DMS153 treated with DMSO at 0.1 percent for 48 hours (cell line): ENCODE data around the gene ADAM19.

Source experiments
- DNase-seq: peaks from one replicate; lab custom pipeline; 2025; ENCODE audit not compliant: unreplicated experiment; lab: John Stamatoyannopoulos, UW

ADAM19 gene

GRCh38 chr5:157563929-157564716 lies 11.5 kb downstream of the ADAM19 start:
- no peak for DNase-seq

DNA sequence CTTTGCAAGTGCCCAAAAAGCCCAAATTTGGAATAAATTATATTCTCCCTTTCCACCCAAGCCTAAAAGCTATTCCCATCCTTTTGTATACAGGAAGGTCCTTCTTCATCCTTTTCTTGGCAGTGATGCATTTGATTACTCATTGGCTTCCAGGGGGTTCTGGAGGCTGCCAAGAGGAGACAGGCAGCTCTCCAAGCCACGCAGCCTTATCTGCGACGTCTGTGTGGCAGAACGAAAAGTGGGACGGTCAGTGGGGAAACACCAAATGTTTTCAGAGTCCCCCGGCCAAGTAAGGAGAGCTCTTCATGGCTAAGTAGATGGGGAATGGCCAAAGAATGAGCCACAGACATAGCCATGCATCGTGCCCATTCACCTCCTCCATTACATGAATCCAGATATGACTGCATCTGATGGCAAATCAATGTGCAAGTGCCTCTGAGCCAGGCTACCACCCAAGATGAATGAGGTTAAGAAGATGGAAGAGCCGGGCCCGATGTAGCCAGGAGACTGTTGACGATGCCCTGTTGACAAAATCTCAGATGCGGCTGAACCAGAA lies 12.1 kb downstream of the ADAM19 start:
- no peak for DNase-seq

GRCh38 chr5:157562111-157562581 lies 13.4 kb downstream of the ADAM19 start:
- no peak for DNase-seq

- no peak for DNase-seq
These were observed 14.5 kb downstream of the ADAM19 start for GRCh38 chr5:157561110-157561509.

DNA sequence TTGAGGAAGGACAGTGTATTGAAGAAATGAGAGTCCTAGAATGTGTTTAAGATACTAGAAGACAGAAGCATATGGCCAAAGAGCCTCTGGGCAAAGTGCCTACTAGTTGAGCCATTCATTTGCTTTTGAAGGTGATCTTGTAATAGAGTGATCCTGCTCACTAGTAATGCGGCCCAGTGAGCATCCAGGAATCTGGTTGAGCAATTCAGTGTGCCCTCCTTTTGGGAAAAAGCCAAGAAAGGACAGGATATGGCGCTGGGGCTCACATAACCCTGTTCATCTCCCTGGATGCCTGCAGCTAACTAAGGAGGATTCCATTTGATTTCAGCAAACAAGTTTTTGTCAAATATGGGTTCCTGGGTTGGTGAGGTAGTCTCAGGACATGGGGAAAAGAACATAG lies 16.3 kb downstream of the ADAM19 start:
- DNase-seq, result no peak

DNA sequence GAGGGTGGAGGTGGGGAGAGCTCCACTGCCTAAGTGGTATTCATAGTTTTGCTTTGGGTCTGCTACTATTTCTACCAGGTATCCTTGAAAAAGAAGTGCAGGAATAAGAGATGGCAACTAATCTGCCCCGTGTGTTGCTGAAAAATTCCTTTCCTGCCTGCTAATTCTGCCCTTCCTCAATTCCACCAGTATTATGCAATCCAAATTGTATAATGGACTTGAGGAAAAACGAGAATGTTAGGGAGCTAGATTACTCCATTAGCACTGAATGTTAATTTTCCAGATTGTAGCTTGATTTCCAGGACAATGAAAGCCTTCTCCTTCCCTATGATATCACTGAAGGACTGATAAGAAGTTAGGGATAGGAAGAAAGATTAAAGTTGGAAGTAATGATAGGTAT lies 16.9 kb downstream of the ADAM19 start:
- DNase-seq, result no peak

GRCh38 chr5:157558041-157558595 lies 17.5 kb downstream of the ADAM19 start:
- no peak for DNase-seq

GRCh38 chr5:157556615-157557418 lies 18.8 kb downstream of the ADAM19 start:
- DNase-seq, result no peak

DNA sequence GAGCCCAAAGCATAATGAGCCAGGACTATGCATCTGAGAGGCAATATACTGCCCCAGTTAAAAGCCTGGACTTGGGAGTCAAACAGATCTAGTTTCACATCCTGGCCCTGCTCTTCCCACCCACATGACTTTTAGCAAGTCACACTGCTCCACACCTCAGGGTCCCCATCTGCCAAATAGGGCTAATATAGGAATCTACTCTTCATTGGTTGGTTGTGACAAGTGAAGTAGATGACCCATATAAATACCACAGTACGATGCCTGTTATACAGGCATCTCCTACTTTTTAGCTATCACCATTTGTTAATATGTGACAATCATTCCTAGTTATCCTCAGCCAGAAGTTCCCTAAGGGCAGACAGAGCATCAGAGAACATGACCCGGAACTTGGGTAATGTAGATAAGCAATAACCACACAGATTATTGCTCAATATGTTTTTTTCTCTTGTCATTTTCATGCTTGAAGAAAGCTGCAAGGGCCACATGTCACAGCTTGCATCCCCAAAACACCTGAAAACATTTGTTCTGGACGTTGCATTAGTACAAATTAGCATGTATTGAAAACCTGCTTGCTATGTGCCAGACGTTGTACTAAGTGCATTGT lies 20.4 kb downstream of the ADAM19 start:
- no peak for DNase-seq

DNA sequence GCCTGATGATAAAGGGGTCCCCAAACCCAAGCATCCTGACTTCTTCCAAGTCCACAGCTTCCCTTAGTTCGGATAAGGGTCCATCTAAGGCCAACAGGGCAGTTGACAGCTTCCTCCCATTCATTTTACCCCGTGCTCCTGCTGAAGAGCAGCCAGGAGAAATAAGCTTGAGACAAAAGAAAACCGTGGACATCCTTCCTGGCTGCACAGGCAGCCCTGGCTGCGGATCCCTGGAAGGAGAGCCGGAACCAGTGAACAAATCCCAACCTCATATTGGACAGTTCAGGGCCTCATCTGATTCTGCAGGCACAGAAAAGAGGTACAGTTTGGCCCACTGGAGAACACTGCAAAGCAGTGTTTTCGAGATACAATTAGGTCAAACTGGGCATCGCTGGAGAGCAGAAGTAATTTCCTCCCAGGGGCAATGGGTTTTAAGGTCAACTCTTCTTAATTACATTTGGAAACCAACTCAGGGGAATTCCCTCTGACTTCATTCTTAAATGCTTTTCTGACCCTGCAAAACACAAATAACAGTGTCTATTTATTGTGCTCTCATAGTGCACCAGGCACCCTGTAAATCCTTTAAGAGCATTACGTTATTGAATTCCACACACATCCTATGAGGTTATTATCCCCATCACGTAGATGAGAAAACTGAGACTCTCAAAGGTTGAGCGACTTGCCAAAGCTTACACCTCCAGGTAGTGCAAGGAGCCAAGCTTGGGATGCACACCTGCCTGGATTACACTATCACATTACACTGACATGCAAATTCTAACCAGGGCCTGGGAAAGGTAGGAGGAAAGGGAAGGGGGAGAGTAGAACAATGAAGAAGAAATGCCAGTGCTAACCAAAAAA lies 21.2 kb downstream of the ADAM19 start:
- no peak for DNase-seq

- DNase-seq, result no peak
These were observed 22.9 kb downstream of the ADAM19 start for GRCh38 chr5:157552650-157553049.

GRCh38 chr5:157550663-157551062 lies 24.9 kb downstream of the ADAM19 start:
- no peak for DNase-seq

- DNase-seq, result no peak
These were observed 25.5 kb downstream of the ADAM19 start for GRCh38 chr5:157549954-157550549.

DNA sequence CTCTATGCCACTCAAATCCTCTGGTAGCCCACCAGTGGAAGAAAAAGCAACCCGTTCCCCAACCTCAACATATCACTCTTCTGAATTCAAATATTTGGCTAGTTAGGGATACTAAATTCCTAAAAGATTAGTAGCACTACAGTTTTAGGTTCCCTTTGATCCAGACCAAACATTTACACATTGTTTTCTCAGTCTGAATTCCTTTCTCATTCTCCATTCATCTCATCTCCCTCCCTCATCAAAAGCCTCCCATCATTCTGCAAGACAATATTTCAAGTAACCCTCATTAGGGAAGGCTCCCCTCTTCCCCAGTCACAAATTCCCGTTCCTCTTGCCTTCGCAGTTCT lies 26.3 kb downstream of the ADAM19 start:
- no peak for DNase-seq

GRCh38 chr5:157548513-157549282 lies 26.9 kb downstream of the ADAM19 start:
- no peak for DNase-seq

DNA sequence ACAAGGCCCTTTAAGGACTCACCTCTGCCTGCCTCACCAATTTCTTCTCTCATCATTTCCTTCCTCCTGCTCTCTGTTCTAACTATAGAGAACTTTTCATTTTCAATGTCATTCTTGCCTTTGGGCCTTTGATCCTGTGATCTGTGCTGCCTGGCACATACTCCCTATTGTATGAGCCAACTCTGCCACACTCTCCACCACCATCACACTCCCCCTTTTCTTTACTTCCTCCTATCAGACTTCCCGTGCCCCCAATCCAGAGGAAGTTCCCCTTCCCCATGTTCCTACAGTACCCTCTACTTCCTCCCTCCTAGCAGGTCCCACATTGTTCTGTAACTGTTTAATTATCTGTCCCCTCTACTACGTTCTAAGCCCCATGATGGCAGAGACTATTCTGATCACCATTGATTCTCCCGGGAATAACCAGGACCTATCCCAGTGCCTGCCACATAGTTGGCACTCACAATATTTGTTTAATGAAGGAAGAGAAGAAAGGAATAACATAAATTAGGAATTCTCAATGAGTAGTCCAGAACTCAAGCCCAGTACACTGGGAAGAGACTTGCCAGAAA lies 27.5 kb downstream of the ADAM19 start:
- DNase-seq, result no peak

DNA sequence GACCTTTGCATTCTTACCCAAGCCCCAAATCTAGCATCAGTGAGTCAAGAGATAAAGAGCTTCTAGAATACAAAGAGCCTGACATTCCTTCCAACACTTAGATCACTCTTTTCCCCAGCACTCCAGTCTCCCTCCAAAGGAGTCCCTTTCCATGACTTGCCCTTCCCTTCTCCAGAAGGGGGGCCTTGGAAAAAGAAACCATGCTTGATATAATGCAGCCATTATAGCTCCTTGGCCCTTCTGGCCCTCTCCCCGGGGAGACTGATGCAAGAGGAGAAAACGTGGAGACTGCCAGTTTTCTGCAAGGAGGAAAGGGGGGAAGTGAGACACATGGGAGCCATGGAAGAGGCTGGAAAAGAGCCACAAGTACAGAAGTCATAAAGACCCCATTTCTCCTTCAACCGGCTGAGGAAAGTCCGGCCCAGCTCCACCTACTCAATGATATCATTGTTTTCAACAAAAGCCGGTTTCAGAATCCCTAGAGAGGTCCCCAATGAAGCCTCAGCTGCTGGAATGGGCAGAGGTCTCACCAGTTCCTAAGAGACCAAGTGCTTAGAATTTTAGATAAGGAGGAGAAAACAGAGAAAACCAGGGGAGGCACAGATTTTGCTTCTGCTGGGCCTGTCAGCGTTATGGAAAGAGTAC lies 29.0 kb downstream of the ADAM19 start:
- DNase-seq, result no peak

DNA sequence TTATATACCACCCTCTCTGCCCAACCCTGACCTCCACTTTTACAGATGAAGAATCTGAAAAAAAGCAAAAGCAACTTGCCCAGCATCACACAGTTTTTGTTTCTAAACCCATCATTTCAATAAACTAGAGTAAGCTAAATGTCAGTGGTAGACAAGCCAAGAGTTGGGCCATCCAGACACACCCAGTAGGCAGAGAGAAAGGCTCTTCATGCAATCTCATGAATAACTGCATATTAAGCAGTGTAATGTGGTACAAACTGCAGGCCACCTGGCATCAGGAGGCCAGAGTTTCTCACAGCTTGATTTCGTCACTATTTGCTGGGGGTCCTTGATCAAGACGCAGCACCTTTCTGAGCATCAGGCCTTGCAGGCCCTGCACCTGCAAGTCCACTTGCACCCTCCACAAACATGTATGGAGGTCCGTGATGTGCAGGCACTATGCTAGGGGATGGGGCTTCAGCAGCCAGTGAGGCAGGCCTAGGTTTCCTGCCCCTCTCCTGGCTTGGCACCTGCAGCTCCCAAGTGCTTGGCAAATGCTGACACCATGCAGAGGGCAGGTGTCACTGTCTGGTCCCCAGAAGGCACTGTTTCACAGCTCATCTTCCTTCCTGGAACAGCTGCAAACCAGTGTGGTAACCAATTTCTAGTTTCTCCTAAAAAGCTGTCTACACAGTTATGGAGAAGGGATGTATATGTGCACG lies 29.8 kb downstream of the ADAM19 start:
- no peak for DNase-seq
